ENCODE data around the gene CD2. TPM values are rescaled to one million over a fixed set of nuclear protein-coding genes. Genes with fewer than 3 reads are reported as not detected.
A peak's percentile ranks its signal among the peaks of the same experiment; 100 is the strongest.
"Not testable (repeated sequence)": the region's sequence is repeated elsewhere in the genome, so short reads cannot be mapped to it uniquely, and the experiment has no call there.

CD2 gene
- total RNA-seq, 1 donor from 2014 or later: 0.38 TPM

GRCh38 chr1:116755066-116755465 is 836 bp downstream of the CD2 start:
- no peak for ATAC-seq
- intact Hi-C loops (cut with DNase I): no loop called here
- no peak for DNase-seq (ENCODE audit: missing footprints)

GRCh38 chr1:116755681-116756080 is 1.5 kb downstream of the CD2 start:
- ATAC-seq (no peak), DNase-seq (ENCODE audit: missing footprints) (no peak)
- intact Hi-C loops (cut with DNase I): no loop called here

GRCh38 chr1:116756092-116756491 is 1.9 kb downstream of the CD2 start:
- DNase-seq (ENCODE audit: missing footprints); ATAC-seq; intact Hi-C loops (cut with DNase I): not testable (repeated sequence)

GRCh38 chr1:116758456-116758815 is 4.2 kb downstream of the CD2 start:
- intact Hi-C loops (cut with DNase I); DNase-seq (ENCODE audit: missing footprints); ATAC-seq: not testable (repeated sequence)

GRCh38 chr1:116759636-116760035 is 5.4 kb downstream of the CD2 start:
- ATAC-seq: no peak
- intact Hi-C loops (cut with DNase I): no loop called here
- DNase-seq (ENCODE audit: missing footprints): no peak

- ATAC-seq: no peak
- intact Hi-C loops (cut with DNase I): no loop called here
- DNase-seq (ENCODE audit: missing footprints): no peak
Observed at GRCh38 chr1:116760487-116760886, 6.3 kb downstream of the CD2 start.

GRCh38 chr1:116760996-116761665 is 6.9 kb downstream of the CD2 start:
- DNase-seq (ENCODE audit: missing footprints): no peak
- no peak for ATAC-seq

GRCh38 chr1:116762281-116762680 is 8.1 kb downstream of the CD2 start:
- ATAC-seq (no peak), DNase-seq (ENCODE audit: missing footprints) (no peak)
- intact Hi-C loops (cut with DNase I): no loop called here

More at GRCh38 chr1:116760996-116761665, 6.9 kb downstream of the CD2 start:
- intact Hi-C loops (cut with DNase I): no loop called here

GRCh38 chr1:116762781-116763115 is 8.5 kb downstream of the CD2 start:
- ATAC-seq (no peak), DNase-seq (ENCODE audit: missing footprints) (no peak)
- intact Hi-C loops (cut with DNase I): no loop called here

- intact Hi-C loops (cut with DNase I): no loop called here
- no peak for ATAC-seq
- DNase-seq (ENCODE audit: missing footprints): no peak
Observed at GRCh38 chr1:116763116-116763786, 9.0 kb downstream of the CD2 start.

- DNase-seq (ENCODE audit: missing footprints): peak; percentile 65
- no peak for ATAC-seq
- intact Hi-C loops (cut with DNase I): no loop called here
Observed at GRCh38 chr1:116763787-116764465, 9.7 kb downstream of the CD2 start.

GRCh38 chr1:116764466-116764898 is 10.3 kb downstream of the CD2 start:
- ATAC-seq: no peak
- intact Hi-C loops (cut with DNase I): no loop called here
- DNase-seq (ENCODE audit: missing footprints): no peak

- no peak for DNase-seq (ENCODE audit: missing footprints)
- intact Hi-C loops (cut with DNase I): no loop called here
- no peak for ATAC-seq
Observed at GRCh38 chr1:116764906-116765862, 11.0 kb downstream of the CD2 start.

GRCh38 chr1:116765962-116766361 is 11.7 kb downstream of the CD2 start:
- ATAC-seq: no peak
- intact Hi-C loops (cut with DNase I): no loop called here

GRCh38 chr1:116766616-116767469 is 12.6 kb downstream of the CD2 start:
- no peak for DNase-seq (ENCODE audit: missing footprints)
- ATAC-seq: no peak
- intact Hi-C loops (cut with DNase I): no loop called here

More at GRCh38 chr1:116765962-116766361, 11.7 kb downstream of the CD2 start:
- no peak for DNase-seq (ENCODE audit: missing footprints)

- no peak for ATAC-seq
- intact Hi-C loops (cut with DNase I): no loop called here
- no peak for DNase-seq (ENCODE audit: missing footprints)
Observed at GRCh38 chr1:116767782-116768382, 13.7 kb downstream of the CD2 start.

- ATAC-seq: no peak
- intact Hi-C loops (cut with DNase I): no loop called here
- no peak for DNase-seq (ENCODE audit: missing footprints)
Observed at GRCh38 chr1:116768416-116769103, 14.3 kb downstream of the CD2 start.
